IPS DF 6.9 (cell line): ENCODE measurements around the gene SLBP.

Experiments
- DNase-seq: peaks from one replicate; pipeline ENCODE4 v3.0.0-alpha.2; 2013; ENCODE audit warnings: low read depth, low spot score
- H3K27ac ChIP-seq: one replicate; pipeline ENCODE4 v1.5.1; 2013; ENCODE audit warnings: low read length, control low read depth
- H3K27me3 ChIP-seq: 2 replicates; pipeline ENCODE4 v1.6.1; 2013; ENCODE audit warnings: mild to moderate bottlenecking, low read length; ENCODE audit not compliant: control insufficient read depth, insufficient read depth
- H3K36me3 ChIP-seq: 2 replicates; pipeline ENCODE4 v1.6.1; 2013; ENCODE audit warnings: low read length; ENCODE audit not compliant: control insufficient read depth, insufficient read depth
- H3K4me1 ChIP-seq: 2 replicates; pipeline ENCODE4 v1.6.1; 2013; ENCODE audit warnings: low read length; ENCODE audit not compliant: control insufficient read depth, insufficient read depth
- H3K4me3 ChIP-seq: 2 replicates; pipeline ENCODE4 v1.5.1; 2013; ENCODE audit warnings: mild to moderate bottlenecking, low read length
- H3K9me3 ChIP-seq: 2 replicates; pipeline ENCODE4 v1.6.1; 2013; ENCODE audit warnings: low read length, inconsistent platforms; ENCODE audit not compliant: control insufficient read depth, insufficient read depth
- WGBS: extraction: QIAGEN DNeasy Blood & Tissue Kit; methylation state at CpG from one replicate; pipeline ENCODE4 v1.1.7; 2013; ENCODE audit warnings: mixed read lengths, missing lambda C conversion rate; ENCODE audit not compliant: insufficient read length, insufficient coverage; 5-methylcytosine and 5-hydroxymethylcytosine counted together

The SLBP gene

DNA sequence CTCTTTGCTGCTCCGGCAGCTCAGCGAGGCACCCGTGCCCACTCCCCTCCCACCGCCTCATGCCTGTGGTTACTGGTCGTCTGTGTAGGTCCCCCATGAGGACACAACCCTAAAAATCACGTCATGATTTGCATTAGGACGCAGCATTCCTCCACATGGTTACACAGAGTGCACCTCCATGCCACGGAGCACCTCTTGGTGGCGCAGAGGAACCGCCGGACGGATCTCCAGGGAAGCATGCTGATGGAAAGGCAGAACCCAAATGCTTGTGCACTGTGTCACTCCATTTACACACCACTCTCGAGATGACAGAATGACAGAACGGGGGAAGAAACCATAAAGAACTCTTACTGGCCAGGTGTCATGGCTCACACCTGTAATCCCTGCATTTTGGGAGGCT is 50.4 kb downstream of the SLBP start:
- H3K9me3 ChIP-seq, result no peaks in the 10 kb centered on the region
- DNase-seq, result no peak
- H3K27ac ChIP-seq, result no peak overlapping the region
- no peaks in the 10 kb centered on the region for H3K36me3 ChIP-seq
- H3K27me3 ChIP-seq, result no peaks in the 10 kb centered on the region
- no peak overlapping the region for H3K4me3 ChIP-seq
- WGBS, result no CpG with 5 or more reads among the region's 14 CpGs
- no peaks in the 10 kb centered on the region for H3K4me1 ChIP-seq

DNA sequence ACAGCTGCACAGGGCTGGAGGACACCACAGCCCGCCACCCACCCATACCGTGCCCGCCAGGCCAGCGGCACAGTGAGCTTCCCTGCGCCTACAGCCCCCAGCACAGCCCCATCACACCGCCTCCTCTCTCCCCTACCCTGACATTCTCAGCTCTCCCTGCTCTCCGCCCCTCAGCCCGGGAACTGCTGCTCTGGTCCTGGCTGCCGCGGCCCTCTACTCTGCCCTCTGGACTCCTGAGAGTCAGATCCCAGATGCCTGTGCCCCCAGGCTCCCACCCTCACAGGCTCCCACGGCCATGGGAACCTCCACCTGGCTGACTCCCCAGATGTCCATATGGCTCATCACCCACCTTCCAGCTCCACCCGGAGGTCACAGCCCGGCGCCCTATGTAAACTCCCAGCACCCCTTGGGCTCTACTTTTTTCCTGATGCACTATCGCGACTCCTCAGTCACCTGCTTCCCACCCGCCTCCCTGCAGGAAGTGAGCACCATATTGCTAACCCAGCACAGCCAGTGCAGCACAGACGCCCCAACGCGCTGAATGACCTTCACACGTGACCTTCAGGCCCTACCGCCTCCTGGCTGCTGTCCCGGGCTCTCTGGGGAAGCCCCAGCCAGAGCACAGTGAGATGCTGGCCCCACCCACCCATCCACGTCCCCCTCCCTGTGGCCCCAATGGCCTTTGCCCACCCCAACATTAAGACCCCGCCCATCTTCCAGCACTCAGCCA is 51.0 kb downstream of the SLBP start:
- no peak for DNase-seq
- Histone ChIP-seq H3K9me3 (no peaks in the 10 kb centered on the region), H3K27me3 (no peaks in the 10 kb centered on the region), H3K27ac (no peak overlapping the region), H3K4me1 (no peaks in the 10 kb centered on the region), H3K4me3 (no peak overlapping the region), H3K36me3 (no peaks in the 10 kb centered on the region)
- WGBS, result no CpG with 5 or more reads among the region's 25 CpGs

DNA sequence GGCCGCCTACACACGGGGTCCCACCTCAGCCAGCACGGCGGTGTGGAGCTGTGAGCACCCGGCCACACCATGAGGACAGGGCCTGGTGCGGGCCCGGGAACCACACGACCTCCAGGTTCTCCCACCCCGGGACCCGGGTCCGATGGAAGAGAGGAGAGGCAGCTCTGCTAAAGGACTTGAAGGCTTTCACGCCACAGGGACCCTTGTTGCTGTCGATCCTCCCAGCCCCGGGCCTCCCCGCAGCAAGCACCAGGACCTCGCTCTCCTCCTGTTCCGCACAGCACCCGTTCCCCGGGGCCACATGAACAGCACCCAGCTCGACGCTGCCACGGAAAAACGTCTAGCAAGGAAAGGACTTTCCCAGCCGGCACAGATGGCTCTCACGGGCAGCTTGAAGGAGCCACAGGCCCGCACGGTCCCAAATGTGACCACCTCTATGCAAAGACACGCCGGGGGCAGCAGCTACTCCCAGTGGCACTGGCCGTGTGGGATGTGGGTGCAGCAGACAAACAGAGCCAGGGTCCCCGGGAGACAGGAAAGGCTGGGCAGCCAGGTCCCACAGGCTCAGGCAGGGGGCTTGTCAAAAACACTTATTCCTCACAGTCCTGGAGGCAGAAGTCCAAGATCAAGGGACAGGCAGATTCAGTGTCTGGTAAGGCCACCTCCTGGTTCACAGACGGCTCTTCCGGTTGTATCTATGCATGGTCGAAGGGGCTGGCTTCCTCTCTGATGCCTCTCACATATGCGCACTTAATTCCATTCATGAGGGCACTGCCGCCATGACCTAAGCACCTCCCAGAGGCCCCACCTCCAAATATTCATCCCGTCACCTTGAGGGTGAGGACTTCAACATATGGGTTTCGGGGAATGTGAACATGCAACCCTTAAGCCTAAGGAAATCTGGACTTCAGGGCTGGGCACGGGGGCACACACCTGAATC is 52.7 kb downstream of the SLBP start:
- Histone ChIP-seq H3K36me3 (no peaks in the 10 kb centered on the region), H3K4me1 (no peaks in the 10 kb centered on the region), H3K4me3 (no peak overlapping the region), H3K9me3 (no peaks in the 10 kb centered on the region), H3K27ac (no peak overlapping the region), H3K27me3 (no peaks in the 10 kb centered on the region)
- no CpG with 5 or more reads among the region's 39 CpGs for WGBS
- no peak for DNase-seq

DNA sequence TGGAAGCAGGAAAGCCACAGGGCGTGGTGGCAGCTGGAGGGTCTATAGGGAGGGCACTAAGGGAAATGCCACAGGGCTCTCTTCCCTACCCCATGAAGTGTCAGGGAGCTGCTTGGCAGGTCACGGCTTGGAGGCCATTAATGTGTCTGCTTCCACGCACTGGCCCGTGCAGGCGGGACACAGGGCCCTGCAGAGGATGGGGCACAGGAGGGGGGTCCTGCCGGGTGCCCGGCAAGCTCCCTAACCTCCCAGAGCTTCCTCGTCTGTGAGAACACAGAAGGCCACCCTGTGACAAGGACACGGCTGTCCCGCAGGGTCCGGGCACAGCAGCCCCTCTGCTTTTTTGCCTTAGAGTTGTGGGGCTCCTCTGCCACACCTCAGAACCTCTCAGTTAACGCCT is 53.5 kb downstream of the SLBP start:
- no peak overlapping the region for H3K4me3 ChIP-seq
- H3K27ac ChIP-seq, result no peak overlapping the region
- no peak for DNase-seq
- H3K27me3 ChIP-seq, result no peaks in the 10 kb centered on the region
- H3K9me3 ChIP-seq, result no peaks in the 10 kb centered on the region
- H3K4me1 ChIP-seq, result no peaks in the 10 kb centered on the region
- no CpG with 5 or more reads among the region's 12 CpGs for whole genome bisulfite sequencing
- H3K36me3 ChIP-seq, result no peaks in the 10 kb centered on the region

DNA sequence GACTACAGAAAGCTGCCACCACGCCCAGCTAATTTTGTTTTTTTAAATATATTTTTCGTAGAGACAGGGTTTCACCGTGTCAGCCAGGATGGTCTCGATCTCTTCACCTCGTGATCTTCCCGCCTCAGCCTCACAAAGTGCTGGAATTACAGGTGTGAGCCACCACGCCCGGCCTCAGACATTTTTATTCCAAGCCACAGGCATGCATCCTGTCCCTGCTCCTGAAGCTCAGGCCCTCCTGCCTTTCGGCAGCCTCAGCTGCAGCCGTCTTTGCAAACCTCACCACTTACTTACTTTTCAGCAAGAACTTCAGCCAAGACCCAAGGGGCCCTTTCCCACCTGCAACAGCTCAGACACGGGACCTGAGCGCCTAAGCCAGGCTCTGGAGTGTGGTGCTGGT is 54.0 kb downstream of the SLBP start:
- Histone ChIP-seq H3K4me3 (no peak overlapping the region), H3K4me1 (no peaks in the 10 kb centered on the region), H3K27ac (no peak overlapping the region), H3K36me3 (no peaks in the 10 kb centered on the region), H3K27me3 (no peaks in the 10 kb centered on the region), H3K9me3 (no peaks in the 10 kb centered on the region)
- no CpG with 5 or more reads among the region's 12 CpGs for WGBS
- no peak for DNase-seq

DNA sequence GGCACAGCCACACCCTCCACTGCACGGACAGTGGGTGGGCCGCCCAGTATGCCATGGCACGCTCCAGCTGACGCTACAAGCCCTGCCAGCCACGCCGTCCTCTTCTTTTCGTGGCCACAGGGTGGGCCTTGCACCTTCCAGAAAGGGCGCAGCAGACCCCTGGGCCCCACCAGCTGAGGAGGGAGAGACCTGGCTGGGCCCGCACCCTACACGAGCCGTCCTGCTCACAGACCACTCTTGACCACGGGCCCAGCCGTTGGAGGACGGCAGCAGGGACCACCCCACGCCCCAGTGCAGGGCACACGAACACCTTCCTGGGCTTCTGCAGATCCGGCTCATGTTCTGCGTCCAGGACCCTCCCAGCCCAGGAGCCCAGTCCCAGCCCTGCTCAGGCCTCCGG is 55.1 kb downstream of the SLBP start:
- H3K4me3 ChIP-seq, result no peak overlapping the region
- H3K27ac ChIP-seq, result no peak overlapping the region
- no CpG with 5 or more reads among the region's 19 CpGs for WGBS
- H3K9me3 ChIP-seq, result no peaks in the 10 kb centered on the region
- no peaks in the 10 kb centered on the region for H3K36me3 ChIP-seq
- no peaks in the 10 kb centered on the region for H3K4me1 ChIP-seq
- no peaks in the 10 kb centered on the region for H3K27me3 ChIP-seq
- no peak for DNase-seq

DNA sequence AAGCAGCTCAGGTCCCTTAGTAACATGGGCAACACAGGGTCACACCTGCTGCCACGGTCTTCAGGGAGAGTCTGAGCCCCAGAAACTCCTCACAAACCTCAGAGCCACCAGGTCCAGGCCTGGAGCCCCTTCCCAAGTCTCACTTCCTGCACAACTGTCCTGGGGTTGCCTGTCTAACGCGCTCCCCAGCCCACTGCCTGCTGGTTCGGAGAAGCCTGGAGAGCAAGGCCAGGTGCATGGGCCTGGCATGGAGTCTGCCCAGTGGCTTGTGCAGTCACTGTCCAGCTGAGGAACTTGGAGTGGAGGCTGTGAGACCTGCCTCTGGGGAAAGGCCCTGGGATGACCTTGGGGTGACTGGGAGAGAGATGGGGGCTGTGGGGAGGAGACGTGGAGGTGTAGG is 56.0 kb downstream of the SLBP start:
- no peaks in the 10 kb centered on the region for H3K36me3 ChIP-seq
- H3K4me1 ChIP-seq, result no peaks in the 10 kb centered on the region
- H3K9me3 ChIP-seq, result no peaks in the 10 kb centered on the region
- H3K27me3 ChIP-seq, result no peaks in the 10 kb centered on the region
- no peak overlapping the region for H3K27ac ChIP-seq
- no peak overlapping the region for H3K4me3 ChIP-seq
- no CpG with 5 or more reads among the region's 5 CpGs for WGBS
- DNase-seq, result no peak

DNA sequence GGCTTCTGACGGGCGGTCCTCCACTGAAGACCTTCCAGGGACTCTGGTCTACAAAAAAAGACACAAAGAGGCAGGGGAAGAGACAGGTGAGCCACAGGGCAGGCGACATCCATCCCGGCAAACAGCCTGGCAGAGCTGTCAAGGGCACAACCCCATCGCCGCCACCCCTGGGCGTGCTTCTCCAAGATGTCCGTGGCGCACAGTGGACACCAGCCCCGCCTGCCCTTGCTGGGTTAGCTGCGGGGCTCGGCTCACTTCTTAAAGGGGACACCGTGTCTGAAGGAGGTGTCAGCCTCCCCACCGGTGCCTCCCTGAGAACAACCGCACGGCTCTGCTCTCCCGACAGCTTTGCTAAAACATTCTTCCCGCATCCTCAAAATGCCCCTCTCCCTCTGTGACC is 56.4 kb downstream of the SLBP start:
- Histone ChIP-seq H3K27ac (no peak overlapping the region), H3K27me3 (no peaks in the 10 kb centered on the region), H3K4me3 (no peak overlapping the region), H3K36me3 (no peaks in the 10 kb centered on the region), H3K9me3 (no peaks in the 10 kb centered on the region), H3K4me1 (no peaks in the 10 kb centered on the region)
- no peak for DNase-seq
- WGBS, result no CpG with 5 or more reads among the region's 18 CpGs

DNA sequence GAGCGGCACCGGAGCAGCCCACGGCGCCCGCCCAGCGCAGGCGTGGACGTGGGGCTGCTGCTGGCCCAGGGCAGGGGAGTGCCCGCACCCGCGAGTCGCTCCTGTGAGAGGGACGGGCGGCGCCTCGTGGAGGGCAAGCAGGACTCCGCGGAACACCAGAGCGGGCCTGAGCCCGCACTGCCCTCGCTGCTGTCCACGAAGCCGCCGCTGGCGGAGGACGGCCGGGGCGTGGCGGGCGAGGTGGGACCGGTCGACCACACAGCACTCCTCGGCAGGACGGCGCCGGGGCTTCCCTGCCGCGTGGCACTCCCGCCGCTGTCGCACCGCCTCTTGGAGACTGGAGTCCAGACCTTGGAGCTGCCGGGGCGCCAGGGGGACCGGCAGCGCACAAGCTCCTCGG is 57.0 kb downstream of the SLBP start:
- Histone ChIP-seq H3K27me3 (no peaks in the 10 kb centered on the region), H3K4me3 (no peak overlapping the region), H3K4me1 (no peaks in the 10 kb centered on the region), H3K36me3 (no peaks in the 10 kb centered on the region), H3K9me3 (no peaks in the 10 kb centered on the region), H3K27ac (no peak overlapping the region)
- WGBS, result no CpG with 5 or more reads among the region's 47 CpGs
- no peak for DNase-seq

DNA sequence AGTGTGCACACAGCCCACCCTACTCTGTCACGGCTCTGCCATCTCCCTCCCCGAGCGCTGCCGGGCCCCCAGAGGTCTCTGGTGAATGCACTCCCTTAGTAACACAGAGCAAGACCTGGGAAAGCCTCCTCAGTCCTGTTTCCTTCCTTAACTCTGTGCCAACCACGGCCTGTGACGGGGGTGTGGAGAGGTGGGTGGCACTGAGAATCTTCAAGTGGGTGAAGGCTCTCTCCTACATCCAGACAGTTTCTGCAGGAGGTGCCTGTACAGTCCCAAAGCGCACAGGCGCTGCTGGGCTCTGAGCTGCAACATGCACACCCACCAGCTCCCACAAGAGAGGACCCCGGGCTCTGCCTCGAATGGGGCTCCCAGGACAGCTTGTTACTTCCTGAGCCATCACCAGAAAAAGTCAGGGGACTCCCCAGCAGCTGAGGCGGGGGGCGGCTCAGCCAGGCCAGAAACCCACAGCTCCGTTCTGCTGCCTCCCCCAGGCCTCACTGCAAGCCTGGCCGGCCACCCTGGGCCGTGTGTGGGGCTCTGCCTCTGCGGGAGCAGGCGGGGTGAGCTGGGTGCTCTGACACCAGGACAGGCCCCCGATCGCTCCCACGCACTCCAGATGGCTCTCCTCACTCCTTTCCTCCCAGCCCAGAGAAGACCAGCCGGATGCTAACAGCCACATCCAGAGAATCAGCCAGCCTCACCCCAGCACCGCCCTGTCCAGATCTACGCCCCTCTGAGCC is 57.7 kb downstream of the SLBP start:
- DNase-seq, result no peak
- Histone ChIP-seq H3K27me3 (no peaks in the 10 kb centered on the region), H3K9me3 (no peaks in the 10 kb centered on the region), H3K4me1 (no peaks in the 10 kb centered on the region), H3K36me3 (no peaks in the 10 kb centered on the region), H3K27ac (no peak overlapping the region), H3K4me3 (no peak overlapping the region)
- WGBS, result no CpG with 5 or more reads among the region's 23 CpGs
